SK-N-SH (cell line): Measurements from ENCODE around the gene SVBP. TPM values are rescaled to one million over a fixed set of nuclear protein-coding genes. Genes with fewer than 3 reads are reported as not detected.

Experiments used
- CTCF ChIA-PET: fragments of 300-600, 350-600 bp; formaldehyde crosslinking; extraction: SDS; loops from one replicate; lab custom pipeline; 2021; lab: Yijun Ruan, JAX
- POLR2A ChIA-PET: fragments of 350-600 bp; sonication (Branson Sonifier 250); formaldehyde crosslinking; extraction: SDS; loops from one replicate; lab custom pipeline; 2020; ENCODE audit warnings: antibody characterized with exemption, inconsistent platforms; lab: Yijun Ruan, JAX
- DNase-seq: peaks from one replicate; pipeline ENCODE4 v3.0.0; 2012
- H2AFZ ChIP-seq: fragments of 200-600 bp; sonication (generic); 2 replicates; pipeline ENCODE4 v1.8.1; 2016; ENCODE audit warnings: antibody characterized with exemption, mild to moderate bottlenecking, low read depth
- H3F3A ChIP-seq: fragments of 200-600 bp; sonication (generic); replicated peaks from 2 replicates; pipeline ENCODE3; 2016; ENCODE audit warnings: antibody characterized with exemption, mild to moderate bottlenecking; ENCODE audit not compliant: insufficient read depth
- H3K27ac ChIP-seq, 2 experiments: fragments of 200-500 bp in 1 of 2; fragments of 200-600 bp in 1 of 2; sonication (Bioruptor generic) in 1 of 2; sonication (generic), shearing (Covaris generic) in 1 of 2; 2 replicates each; pipeline versions ENCODE4 v1.5.1 to v1.6.1; 2014 to 2016; ENCODE audit warnings: low read depth in 2 of 2, inconsistent platforms in 1 of 2, low read length in 1 of 2, mild to moderate bottlenecking in 1 of 2, mixed read lengths in 1 of 2
- H3K27me3 ChIP-seq: fragments of 200-600 bp; sonication (generic), shearing (Covaris generic); 2 replicates; pipeline ENCODE4 v1.6.1; 2016; ENCODE audit warnings: mixed run types; ENCODE audit not compliant: insufficient read depth
- H3K36me3 ChIP-seq, 2 experiments: fragments of 200-500 bp in 1 of 2; fragments of 200-600 bp in 1 of 2; sonication (Bioruptor generic) in 1 of 2; sonication (generic) in 1 of 2; replicated peaks in 1 of 2; 2 replicates each; pipeline versions ENCODE3 to v1.5.1; 2014 to 2016; ENCODE audit warnings: low read length in 1 of 2, mild to moderate bottlenecking in 1 of 2; ENCODE audit not compliant: insufficient read depth in 2 of 2, control insufficient read depth in 1 of 2
- H3K4me1 ChIP-seq, 2 experiments: fragments of 200-500 bp in 1 of 2; fragments of 200-600 bp in 1 of 2; sonication (Bioruptor generic) in 1 of 2; sonication (generic), shearing (Covaris generic) in 1 of 2; 2 replicates each; pipeline versions ENCODE4 v1.5.1 to v1.6.1; 2014 to 2016; ENCODE audit warnings: low read depth in 1 of 2, low read length in 1 of 2, mixed run types in 1 of 2; ENCODE audit not compliant: insufficient read depth in 2 of 2, control insufficient read depth in 1 of 2
- H3K4me2 ChIP-seq: fragments of 200-600 bp; sonication (generic), shearing (Covaris generic); 2 replicates; pipeline ENCODE4 v1.6.1; 2017; ENCODE audit warnings: mixed run types
- H3K4me3 ChIP-seq, 2 experiments: fragments of 200-500 bp in 1 of 2; fragments of 200-600 bp in 1 of 2; sonication (Bioruptor generic) in 1 of 2; sonication (generic), shearing (Covaris generic) in 1 of 2; 2 replicates each; pipeline versions ENCODE4 v1.5.1 to v1.8.1; 2014 to 2016; ENCODE audit warnings: low read depth in 2 of 2, inconsistent platforms in 1 of 2, low read length in 1 of 2, mild to moderate bottlenecking in 1 of 2, mixed read lengths in 1 of 2, moderate library complexity in 1 of 2
- H3K79me2 ChIP-seq: fragments of 200-600 bp; sonication (generic); 2 replicates; pipeline ENCODE4 v1.8.1; 2017; ENCODE audit warnings: mild to moderate bottlenecking; ENCODE audit not compliant: insufficient read depth
- H3K9ac ChIP-seq: fragments of 200-600 bp; sonication (generic); 2 replicates; pipeline ENCODE4 v1.6.1; 2017; ENCODE audit warnings: mixed run types
- H3K9me2 ChIP-seq: fragments of 200-600 bp; sonication (generic); 2 replicates; pipeline ENCODE4 v1.6.1; 2017; ENCODE audit warnings: mixed run types
- H3K9me3 ChIP-seq: fragments of 200-600 bp; sonication (generic); 2 replicates; pipeline ENCODE4 v1.6.1; 2017; ENCODE audit warnings: mixed run types, mild to moderate bottlenecking, moderate library complexity
- H4K20me1 ChIP-seq: fragments of 200-600 bp; sonication (generic); 2 replicates; pipeline ENCODE4 v1.6.1; 2017; ENCODE audit warnings: mild to moderate bottlenecking, mixed run types; ENCODE audit not compliant: insufficient read depth
- CHD2 ChIP-seq: fragments of 150-350 bp; IDR thresholded peaks from 2 replicates; pipeline ENCODE4 v1.6.1; 2018; ENCODE audit warnings: low read length; ENCODE audit not compliant: partially characterized antibody
- EP300 ChIP-seq, 2 experiments: IDR thresholded peaks; 2 replicates each; pipeline versions ENCODE4 v1.4.0 to v1.6.1; 2012; ENCODE audit warnings: borderline replicate concordance in 1 of 2, low read depth in 1 of 2, low read length in 1 of 2
- FOXJ3 ChIP-seq: sonication (generic); formaldehyde crosslinking; IDR thresholded peaks from 2 replicates; pipeline ENCODE4 v1.5.1; 2020; ENCODE audit warnings: mild to moderate bottlenecking, missing genetic modification reagents
- FOXM1 ChIP-seq: IDR thresholded peaks from 2 replicates; pipeline ENCODE4 v1.4.0; 2012; ENCODE audit warnings: low read depth, mild to moderate bottlenecking
- GABPA ChIP-seq: IDR thresholded peaks from 2 replicates; pipeline ENCODE4 v1.4.0; 2012; ENCODE audit warnings: low read depth, mild to moderate bottlenecking
- GATA2 ChIP-seq: sonication (generic); formaldehyde crosslinking; IDR thresholded peaks from 2 replicates; pipeline ENCODE4 v1.5.0; 2020; ENCODE audit warnings: mild to moderate bottlenecking, missing genetic modification reagents
- JUND ChIP-seq: IDR thresholded peaks from 2 replicates; pipeline ENCODE4 v1.4.0; 2012
- MEF2A ChIP-seq: IDR thresholded peaks from 2 replicates; pipeline ENCODE4 v1.4.0; 2012; ENCODE audit warnings: low read depth, borderline replicate concordance
- MXI1 ChIP-seq: IDR thresholded peaks from 2 replicates; pipeline ENCODE4 v1.6.1; 2012; ENCODE audit warnings: mild to moderate bottlenecking, low read depth, low read length, improper control_type of control experiment
- NFIC ChIP-seq: IDR thresholded peaks from 2 replicates; pipeline ENCODE4 v1.4.0; 2012; ENCODE audit warnings: borderline replicate concordance
- RXRA ChIP-seq: IDR thresholded peaks from 2 replicates; pipeline ENCODE4 v1.4.0; 2012; ENCODE audit warnings: low read depth, mild to moderate bottlenecking, borderline replicate concordance
- SIN3A ChIP-seq: IDR thresholded peaks from 2 replicates; pipeline ENCODE4 v1.6.1; 2012; ENCODE audit warnings: low read depth, mild to moderate bottlenecking, low read length, moderate library complexity, borderline replicate concordance
- SMC3 ChIP-seq: IDR thresholded peaks from 2 replicates; pipeline ENCODE4 v1.6.1; 2012; ENCODE audit warnings: low read depth, low read length, improper control_type of control experiment
- TEAD4 ChIP-seq: IDR thresholded peaks from 2 replicates; pipeline ENCODE4 v1.4.0; 2012; ENCODE audit warnings: mild to moderate bottlenecking, borderline replicate concordance; ENCODE audit not compliant: insufficient read depth
- WGBS: methylation state at CpG from one replicate; pipeline ENCODE4 v1.1.6; 2017; ENCODE audit warnings: low lambda C conversion rate; 5-methylcytosine and 5-hydroxymethylcytosine counted together
- polyA plus RNA-seq, 3 experiments: library from polyadenylated mRNA; depleted of rRNA; stranded (reverse); fragments of >200 nt; gene quantifications; 2 replicates each; pipeline ENCODE4 v1.2.3, GENCODE V29; 2012
- TF ChIP-seq, protein P1 (sequence below): IDR thresholded peaks from 2 replicates; pipeline ENCODE4; 2012
- TF ChIP-seq, protein P2 (sequence below): IDR thresholded peaks from 2 replicates; pipeline ENCODE4 v1.6.1; 2012; ENCODE audit warnings: mild to moderate bottlenecking, low read depth, low read length, moderate library complexity
- TF ChIP-seq, protein P3 (sequence below): IDR thresholded peaks from 2 replicates; pipeline ENCODE4 v1.4.0; 2012; ENCODE audit warnings: low read depth
- TF ChIP-seq, protein P4 (sequence below): fragments of 200-600 bp; sonication (generic); IDR thresholded peaks from 2 replicates; pipeline ENCODE4 v1.6.1; 2017; ENCODE audit warnings: antibody characterized with exemption, mild to moderate bottlenecking, moderate library complexity
- TF ChIP-seq, protein P5 (sequence below): IDR thresholded peaks from 2 replicates; pipeline ENCODE4 v1.4.0; 2012; ENCODE audit warnings: low read depth, borderline replicate concordance

Gene SVBP
- polyA plus RNA-seq, 1 of the 3 experiments (the other 2 are of a cell fraction) = 18.6 TPM

DNA sequence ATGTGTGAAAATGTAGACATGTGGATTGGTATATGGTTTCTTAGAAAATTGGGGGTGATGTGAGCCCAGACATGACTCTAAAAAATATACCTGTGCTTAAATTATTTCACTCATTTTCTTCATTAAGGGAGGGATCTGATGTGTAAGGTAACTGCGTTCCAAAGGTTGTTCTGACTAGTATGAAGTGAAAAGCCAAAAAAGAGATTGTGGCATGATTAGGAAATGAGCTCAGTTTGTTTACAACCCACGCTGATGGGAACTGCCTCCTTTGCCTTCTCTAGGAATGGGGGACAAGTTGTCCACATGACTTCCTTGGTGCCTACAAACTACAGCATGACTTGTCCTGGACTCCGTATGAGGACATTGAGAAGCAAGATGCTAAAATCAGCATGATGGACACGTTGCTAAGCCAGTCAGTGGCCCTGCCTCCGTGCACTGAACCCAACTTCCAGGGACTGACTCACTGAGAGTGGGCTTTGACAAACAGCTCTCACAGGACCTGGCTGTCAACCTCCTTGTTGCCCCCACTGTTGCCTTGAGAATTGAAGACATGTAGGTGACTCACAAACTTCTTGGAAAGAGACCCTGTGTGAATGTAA is 42.2 kb downstream of the SVBP start:
- H3K27me3 ChIP-seq = no peaks in the 10 kb centered on the region
- TF ChIP-seq TEAD4 (no peak), NFIC (no peak), JUND (no peak), CHD2 (no peak), GABPA (no peak), SIN3A (no peak), MEF2A (no peak), MXI1 (no peak), FOXJ3 (no peak)
- TF ChIP-seq, protein P1, sequence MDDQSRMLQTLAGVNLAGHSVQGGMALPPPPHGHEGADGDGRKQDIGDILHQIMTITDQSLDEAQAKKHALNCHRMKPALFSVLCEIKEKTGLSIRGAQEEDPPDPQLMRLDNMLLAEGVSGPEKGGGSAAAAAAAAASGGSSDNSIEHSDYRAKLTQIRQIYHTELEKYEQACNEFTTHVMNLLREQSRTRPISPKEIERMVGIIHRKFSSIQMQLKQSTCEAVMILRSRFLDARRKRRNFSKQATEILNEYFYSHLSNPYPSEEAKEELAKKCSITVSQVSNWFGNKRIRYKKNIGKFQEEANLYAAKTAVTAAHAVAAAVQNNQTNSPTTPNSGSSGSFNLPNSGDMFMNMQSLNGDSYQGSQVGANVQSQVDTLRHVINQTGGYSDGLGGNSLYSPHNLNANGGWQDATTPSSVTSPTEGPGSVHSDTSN = no peak
- TF ChIP-seq, protein P2, sequence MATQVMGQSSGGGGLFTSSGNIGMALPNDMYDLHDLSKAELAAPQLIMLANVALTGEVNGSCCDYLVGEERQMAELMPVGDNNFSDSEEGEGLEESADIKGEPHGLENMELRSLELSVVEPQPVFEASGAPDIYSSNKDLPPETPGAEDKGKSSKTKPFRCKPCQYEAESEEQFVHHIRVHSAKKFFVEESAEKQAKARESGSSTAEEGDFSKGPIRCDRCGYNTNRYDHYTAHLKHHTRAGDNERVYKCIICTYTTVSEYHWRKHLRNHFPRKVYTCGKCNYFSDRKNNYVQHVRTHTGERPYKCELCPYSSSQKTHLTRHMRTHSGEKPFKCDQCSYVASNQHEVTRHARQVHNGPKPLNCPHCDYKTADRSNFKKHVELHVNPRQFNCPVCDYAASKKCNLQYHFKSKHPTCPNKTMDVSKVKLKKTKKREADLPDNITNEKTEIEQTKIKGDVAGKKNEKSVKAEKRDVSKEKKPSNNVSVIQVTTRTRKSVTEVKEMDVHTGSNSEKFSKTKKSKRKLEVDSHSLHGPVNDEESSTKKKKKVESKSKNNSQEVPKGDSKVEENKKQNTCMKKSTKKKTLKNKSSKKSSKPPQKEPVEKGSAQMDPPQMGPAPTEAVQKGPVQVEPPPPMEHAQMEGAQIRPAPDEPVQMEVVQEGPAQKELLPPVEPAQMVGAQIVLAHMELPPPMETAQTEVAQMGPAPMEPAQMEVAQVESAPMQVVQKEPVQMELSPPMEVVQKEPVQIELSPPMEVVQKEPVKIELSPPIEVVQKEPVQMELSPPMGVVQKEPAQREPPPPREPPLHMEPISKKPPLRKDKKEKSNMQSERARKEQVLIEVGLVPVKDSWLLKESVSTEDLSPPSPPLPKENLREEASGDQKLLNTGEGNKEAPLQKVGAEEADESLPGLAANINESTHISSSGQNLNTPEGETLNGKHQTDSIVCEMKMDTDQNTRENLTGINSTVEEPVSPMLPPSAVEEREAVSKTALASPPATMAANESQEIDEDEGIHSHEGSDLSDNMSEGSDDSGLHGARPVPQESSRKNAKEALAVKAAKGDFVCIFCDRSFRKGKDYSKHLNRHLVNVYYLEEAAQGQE = no peak
- no peak overlapping the region for H3K4me2 ChIP-seq
- H3K79me2 ChIP-seq = peaks cover 28% of the 10 kb centered on the region
- no peak for DNase-seq
- ChIA-PET POLR2A (no interaction called here), CTCF (interaction anchor here (1.3 to 10.1 kb wide), 3 partner anchors 9 to 299 kb away, joined by 3 to 75 read pairs (median 4); no protein-coding TSS in a partner anchor)
- H3K9me3 ChIP-seq = no peaks in the 10 kb centered on the region
- H4K20me1 ChIP-seq = no peaks in the 10 kb centered on the region
- H3K36me3 ChIP-seq = peaks cover 46 to 48% of the 10 kb centered on the region in 2 experiments
- no peak overlapping the region for H2AFZ ChIP-seq
- 95% methylated on average over 3 of the region's 5 CpGs for WGBS
- H3K4me3 ChIP-seq = no peak overlapping the region
- H3K27ac ChIP-seq = no peak overlapping the region
- no peaks in the 10 kb centered on the region for H3K9me2 ChIP-seq
- no peaks in the 10 kb centered on the region for H3K4me1 ChIP-seq
- H3K9ac ChIP-seq = no peak overlapping the region
- H3F3A ChIP-seq = no peaks in the 10 kb centered on the region

DNA sequence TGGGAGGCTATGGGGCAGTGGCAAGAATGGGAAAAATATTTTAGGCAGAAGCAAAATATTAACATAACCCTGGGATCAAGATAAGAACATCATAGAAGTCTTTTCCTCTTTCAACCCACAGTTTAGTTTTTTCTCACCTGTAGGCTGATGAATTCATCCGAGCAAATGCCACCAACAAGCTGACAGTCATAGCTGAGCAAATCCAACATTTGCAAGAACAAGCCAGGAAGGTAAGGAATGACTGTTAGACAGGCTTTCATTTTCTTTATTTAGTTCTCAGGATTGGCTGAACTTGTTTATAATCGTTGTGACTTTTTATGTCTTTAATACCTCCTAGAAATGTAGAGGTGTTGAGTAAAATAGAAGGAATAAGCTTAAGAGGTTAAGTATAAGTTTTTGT is 43.8 kb downstream of the SVBP start:
- Histone ChIP-seq H3K36me3 (peaks cover 40 to 43% of the 10 kb centered on the region in 2 experiments), H3K79me2 (peaks cover 44% of the 10 kb centered on the region), H3K9me2 (no peaks in the 10 kb centered on the region), H3K27me3 (no peaks in the 10 kb centered on the region), H3K4me3 (no peak overlapping the region), H3K4me2 (no peak overlapping the region), H4K20me1 (no peaks in the 10 kb centered on the region), H3K9ac (no peak overlapping the region), H3K27ac (no peak overlapping the region), H2AFZ (no peak overlapping the region), H3K4me1 (peaks cover 0 to 1% of the 10 kb centered on the region in 2 experiments; a peak in 1 of 4 replicates), H3F3A (no peaks in the 10 kb centered on the region), H3K9me3 (no peaks in the 10 kb centered on the region)
- ChIA-PET POLR2A (interaction anchor here (0.6 kb wide), 1 partner anchor 1787 kb away, joined by 3 read pairs; no protein-coding TSS in a partner anchor), CTCF (interaction anchor here (1.3 to 10.1 kb wide), 2 partner anchors 150 to 301 kb away, joined by 3 to 75 read pairs; no protein-coding TSS in a partner anchor)
- 52% methylated on average over 2 of the region's 2 CpGs for WGBS
- no peak for DNase-seq
- TF ChIP-seq, protein P3, sequence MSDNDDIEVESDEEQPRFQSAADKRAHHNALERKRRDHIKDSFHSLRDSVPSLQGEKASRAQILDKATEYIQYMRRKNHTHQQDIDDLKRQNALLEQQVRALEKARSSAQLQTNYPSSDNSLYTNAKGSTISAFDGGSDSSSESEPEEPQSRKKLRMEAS = no peak
- TF ChIP-seq, protein P4, sequence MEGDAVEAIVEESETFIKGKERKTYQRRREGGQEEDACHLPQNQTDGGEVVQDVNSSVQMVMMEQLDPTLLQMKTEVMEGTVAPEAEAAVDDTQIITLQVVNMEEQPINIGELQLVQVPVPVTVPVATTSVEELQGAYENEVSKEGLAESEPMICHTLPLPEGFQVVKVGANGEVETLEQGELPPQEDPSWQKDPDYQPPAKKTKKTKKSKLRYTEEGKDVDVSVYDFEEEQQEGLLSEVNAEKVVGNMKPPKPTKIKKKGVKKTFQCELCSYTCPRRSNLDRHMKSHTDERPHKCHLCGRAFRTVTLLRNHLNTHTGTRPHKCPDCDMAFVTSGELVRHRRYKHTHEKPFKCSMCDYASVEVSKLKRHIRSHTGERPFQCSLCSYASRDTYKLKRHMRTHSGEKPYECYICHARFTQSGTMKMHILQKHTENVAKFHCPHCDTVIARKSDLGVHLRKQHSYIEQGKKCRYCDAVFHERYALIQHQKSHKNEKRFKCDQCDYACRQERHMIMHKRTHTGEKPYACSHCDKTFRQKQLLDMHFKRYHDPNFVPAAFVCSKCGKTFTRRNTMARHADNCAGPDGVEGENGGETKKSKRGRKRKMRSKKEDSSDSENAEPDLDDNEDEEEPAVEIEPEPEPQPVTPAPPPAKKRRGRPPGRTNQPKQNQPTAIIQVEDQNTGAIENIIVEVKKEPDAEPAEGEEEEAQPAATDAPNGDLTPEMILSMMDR = no peak
- TF ChIP-seq FOXJ3 (no peak), GATA2 (CRISPR knock-in tag) (no peak), FOXM1 (no peak), GABPA (no peak), NFIC (no peak), SMC3 (no peak), RXRA (no peak), EP300 (IDR thresholded peaks at IDR 0.05; ENCODE audit: borderline replicate concordance in 1 of 2, low read depth in 1 of 2, low read length in 1 of 2) (no peak)
- TF ChIP-seq, protein P1 = no peak
- TF ChIP-seq, protein P5, sequence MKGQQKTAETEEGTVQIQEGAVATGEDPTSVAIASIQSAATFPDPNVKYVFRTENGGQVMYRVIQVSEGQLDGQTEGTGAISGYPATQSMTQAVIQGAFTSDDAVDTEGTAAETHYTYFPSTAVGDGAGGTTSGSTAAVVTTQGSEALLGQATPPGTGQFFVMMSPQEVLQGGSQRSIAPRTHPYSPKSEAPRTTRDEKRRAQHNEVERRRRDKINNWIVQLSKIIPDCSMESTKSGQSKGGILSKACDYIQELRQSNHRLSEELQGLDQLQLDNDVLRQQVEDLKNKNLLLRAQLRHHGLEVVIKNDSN = no peak
